Hepatic stellate cell (primary cell): ENCODE data around the gene PDE2A.
"Not testable (repeated sequence)": the region's sequence is repeated elsewhere in the genome, so short reads cannot be mapped to it uniquely, and the experiment has no call there.

Source experiments
- DNase-seq: peaks from one replicate; pipeline ENCODE4 v3.0.0; 2011; ENCODE audit warnings: low spot score

Gene PDE2A

GRCh38 chr11:72575533-72576242 lies 98.5 kb downstream of the PDE2A start:
- DNase-seq, result no peak

DNA sequence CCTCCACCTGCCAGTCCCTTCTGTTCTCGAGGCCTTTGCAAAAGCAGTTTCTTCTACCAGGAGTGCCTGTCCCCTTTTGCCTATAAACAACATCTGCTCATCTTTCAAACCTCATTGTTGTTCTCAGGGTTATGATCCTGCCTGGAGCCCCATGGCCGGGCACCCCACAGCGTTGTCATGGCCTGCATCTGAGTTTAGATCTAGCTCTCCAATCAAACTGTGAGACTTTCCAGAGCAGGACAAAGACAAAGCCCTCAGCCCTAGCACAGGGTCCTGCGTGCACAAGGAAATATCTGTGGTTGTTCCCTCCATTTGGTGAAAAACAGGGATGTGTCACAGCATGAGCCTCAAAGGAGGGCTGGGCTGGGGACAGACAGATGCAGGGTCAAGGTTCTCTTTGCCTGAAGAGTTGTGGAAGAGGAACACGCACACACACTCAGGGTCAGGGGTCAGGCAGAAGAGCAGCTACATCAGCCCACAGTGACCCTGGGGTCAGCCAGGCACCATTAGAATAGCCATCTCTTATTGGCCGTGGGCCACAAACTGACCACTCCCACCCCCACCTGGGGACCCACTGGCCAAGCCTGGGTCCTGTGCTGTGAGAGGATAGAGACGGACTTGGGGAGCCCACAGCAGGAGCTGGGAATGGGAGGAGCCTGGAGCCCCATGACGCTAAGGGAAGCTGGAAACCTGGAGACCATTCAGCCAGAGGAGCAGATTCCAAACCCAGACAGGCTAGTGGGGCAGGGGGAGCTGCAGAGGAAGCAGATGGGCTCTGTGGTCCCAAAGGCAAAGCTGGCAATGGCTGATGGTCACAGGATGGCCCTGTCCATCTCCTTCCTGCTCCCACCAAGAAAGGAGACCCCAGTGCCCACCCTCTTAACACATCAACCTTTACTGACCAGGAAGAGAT lies 99.4 kb downstream of the PDE2A start:
- no peak for DNase-seq

GRCh38 chr11:72573855-72574445 lies 100.3 kb downstream of the PDE2A start:
- DNase-seq, result no peak

DNA sequence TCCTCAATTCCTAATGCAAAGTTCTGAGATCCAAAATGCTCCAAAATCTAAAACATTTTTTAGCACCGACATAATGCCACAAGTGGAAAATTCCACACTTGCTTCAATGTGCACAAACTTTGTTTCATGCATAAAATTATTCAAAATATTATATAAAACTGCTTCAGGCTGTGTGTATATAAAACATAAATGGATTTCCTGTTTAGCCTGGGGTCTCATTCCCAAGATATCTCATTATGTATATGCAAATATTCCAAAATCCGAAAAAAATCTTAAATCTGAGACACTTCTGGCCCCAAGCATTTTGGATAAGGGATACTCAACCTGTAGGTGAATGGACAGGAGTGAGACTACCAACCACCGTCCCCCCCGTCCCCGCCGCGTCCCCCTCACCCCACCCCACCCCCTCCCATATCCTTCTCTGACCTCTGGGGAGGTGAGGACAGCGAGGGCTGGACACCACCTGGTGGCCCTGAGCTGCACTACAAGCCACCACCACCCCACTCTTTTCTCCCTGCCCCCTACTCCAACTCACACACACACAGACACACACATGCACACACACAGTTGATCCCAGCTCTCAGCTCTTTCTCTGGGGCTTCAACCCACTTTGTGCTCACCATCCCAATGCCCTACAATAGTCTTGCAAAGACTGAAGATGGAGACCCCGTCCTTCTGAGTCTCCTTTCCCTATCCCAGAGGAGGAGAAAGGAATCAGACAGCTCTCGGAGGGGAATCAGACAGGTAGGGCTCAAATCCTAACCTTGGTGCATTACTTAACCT lies 101.0 kb downstream of the PDE2A start:
- peak; percentile 73 for DNase-seq

DNA sequence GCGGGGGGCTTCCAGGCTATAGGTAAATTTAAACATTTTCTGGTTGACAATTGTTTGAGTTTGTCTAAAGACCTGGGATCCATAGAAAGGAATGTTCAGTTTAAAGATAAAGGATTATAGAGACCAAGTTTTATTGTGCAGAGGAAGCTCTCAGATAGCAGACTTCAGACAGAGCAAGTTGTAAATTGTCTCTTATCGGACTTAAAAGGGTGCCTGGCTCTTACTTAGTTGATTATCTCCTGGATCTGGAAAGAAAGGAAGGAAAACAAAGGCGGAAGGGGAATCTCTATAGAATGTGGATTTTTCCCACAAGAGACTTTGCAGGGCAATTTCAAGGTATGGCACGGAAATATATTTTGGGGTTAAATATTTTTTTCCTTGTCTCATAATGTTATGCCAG lies 101.7 kb downstream of the PDE2A start:
- not testable (repeated sequence) for DNase-seq

DNA sequence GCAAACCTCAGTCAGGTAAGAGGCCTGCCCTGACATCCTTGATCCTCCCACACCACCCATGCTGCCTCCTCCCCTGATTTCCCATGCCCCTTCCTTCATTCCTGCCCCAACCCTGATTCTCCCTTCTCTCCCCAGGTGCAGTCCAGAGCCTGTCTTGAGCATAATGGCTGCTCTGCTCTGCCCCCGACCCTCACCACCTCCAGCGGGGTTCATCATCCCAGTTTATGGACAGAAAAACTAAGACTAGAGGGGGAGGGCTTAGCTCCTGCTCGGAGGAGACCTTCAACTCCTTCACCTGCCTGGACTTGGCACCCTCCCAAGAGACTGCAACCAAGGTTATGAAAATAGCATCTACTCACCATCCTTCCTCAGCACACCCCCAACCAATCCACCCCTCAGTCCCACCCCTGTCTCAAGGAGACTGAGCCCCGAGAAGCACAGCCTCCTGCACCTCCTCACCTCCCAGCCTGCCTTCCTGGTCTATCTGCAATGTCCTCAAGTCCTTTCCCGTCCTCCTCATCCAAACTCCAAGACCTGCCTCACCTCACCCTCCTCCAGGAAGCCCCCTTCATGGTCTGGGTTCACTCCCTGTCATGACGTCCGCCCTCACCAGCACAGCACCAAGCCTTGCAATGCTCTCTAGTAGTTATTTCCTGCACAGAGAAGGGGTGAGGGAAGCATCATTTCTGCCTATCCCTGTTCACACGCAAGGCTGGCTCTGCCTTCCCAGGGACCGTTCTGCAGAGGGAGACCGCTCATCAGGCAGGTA lies 103.1 kb downstream of the PDE2A start:
- DNase-seq, result no peak

GRCh38 chr11:72569966-72570892 lies 104.0 kb downstream of the PDE2A start:
- no peak for DNase-seq

DNA sequence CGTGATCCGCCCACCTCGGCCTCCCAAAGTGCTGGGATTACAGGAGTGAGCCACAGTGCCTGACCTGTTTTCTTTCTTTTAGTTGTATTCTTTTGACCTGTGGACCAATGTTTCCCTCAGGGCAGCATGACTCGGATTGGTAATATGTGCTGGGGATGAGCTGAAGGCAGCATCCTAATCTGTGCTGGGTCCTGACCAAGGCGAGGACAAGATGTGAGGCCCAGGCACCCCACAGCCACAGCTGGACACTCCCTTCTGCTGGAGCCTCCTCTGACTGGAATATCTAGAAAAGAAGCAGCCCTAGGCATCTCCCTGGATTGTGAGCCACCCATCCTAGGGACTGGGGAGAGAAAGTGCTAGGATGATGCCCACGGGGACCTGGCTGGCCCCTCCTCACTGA lies 105.4 kb downstream of the PDE2A start:
- DNase-seq, result no peak

DNA sequence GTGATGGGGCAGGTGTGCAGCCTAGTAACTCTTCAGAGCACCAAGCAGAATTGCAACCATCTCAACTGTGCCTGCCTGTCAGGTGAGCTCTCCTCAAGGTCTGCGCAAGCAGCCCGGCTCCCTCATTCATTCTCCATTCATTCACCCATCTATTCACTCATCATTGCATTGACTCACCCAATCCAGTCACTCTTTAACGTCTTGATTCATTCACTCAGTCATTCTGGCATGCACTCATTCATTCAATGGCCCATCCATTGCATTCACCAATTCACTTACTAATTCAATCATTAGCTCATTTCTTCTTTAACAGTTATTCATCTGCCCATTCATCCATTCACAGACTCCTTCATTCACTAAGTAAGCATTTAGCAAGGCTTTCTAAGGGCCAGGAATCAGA lies 111.8 kb downstream of the PDE2A start:
- DNase-seq, result no peak

GRCh38 chr11:72561856-72562255 lies 112.4 kb downstream of the PDE2A start:
- no peak for DNase-seq

GRCh38 chr11:72560864-72561263 lies 113.4 kb downstream of the PDE2A start:
- not testable (repeated sequence) for DNase-seq

DNA sequence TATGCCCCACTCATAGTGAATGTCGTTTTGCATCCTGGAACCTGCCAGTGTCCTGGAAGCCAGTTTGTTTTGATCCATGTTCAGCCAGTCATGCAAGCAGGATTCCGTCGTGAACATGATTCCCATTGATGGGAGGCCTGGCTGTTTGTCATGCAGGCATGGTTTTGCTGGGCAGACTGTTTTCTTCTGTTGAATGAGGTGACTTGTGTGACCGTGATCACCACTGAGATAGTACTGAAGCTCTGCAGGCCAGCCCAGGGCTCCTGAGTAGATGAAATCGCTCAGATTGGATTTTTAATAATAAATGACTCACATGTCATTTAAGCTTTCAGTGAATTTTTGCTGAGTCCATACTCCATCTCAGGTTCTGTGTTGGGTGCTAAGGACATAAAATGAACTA lies 117.8 kb downstream of the PDE2A start:
- no peak for DNase-seq

GRCh38 chr11:72555014-72555522 lies 119.2 kb downstream of the PDE2A start:
- DNase-seq, result not testable (repeated sequence)

DNA sequence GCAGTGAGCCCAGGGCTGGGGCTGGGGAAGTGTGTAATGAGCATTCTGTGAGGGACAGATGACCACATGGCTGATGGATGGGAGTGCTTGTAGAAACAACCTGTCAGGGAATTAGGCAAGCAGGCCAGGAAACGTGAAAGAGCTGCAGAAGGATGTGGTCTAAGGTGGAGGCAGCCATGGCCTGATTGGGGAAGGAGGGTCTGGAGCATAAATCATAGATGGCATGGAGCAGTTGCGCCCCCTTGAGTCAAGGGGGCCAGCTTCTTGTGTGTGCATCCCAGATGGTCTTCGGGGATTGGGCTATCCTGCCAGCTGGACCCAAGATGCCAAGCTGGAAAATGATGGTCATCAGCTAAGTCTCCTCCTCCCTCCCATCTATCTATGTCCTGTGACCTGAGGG lies 120.5 kb downstream of the PDE2A start:
- no peak for DNase-seq

- DNase-seq, result no peak
Observed at GRCh38 chr11:72552399-72552910, 121.8 kb downstream of the PDE2A start.

- DNase-seq, result no peak
Observed at GRCh38 chr11:72551571-72551970, 122.7 kb downstream of the PDE2A start.

DNA sequence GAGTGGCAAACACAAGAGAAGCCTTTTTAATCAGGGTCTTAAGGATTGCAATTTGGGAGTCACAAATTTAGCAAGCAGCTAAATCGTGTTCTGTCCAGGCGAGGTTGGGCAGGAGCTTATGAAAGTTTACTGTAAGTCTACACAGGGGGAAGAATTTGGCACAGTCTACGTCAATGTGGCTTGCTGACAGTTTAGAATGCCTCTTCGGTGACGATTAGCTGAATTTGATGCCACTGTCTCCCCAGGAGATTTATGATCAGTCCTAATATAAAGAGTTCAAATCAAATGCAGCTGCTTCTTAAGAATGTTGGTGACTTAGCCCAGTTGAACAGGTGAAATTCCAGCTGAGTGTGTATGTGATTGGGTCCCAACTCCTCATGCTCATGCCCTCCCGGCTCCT lies 125.8 kb downstream of the PDE2A start:
- DNase-seq, result no peak

- no peak for DNase-seq
Observed at GRCh38 chr11:72546866-72547265, 127.4 kb downstream of the PDE2A start.

- no peak for DNase-seq
Observed at GRCh38 chr11:72544589-72544988, 129.6 kb downstream of the PDE2A start.
